A549 (cell line): ENCODE results near the gene GPD2.

Experiments used
- CBX8 ChIP-seq: fragments of 200-600 bp; sonication (generic); IDR thresholded peaks from 2 replicates; pipeline ENCODE4 v1.6.1; 2016
- CEBPB ChIP-seq, 2 experiments: fragments of >200 bp in 1 of 2; sonication (Bioruptor Twin) in 1 of 2; formaldehyde crosslinking in 1 of 2; IDR thresholded peaks; 2 replicates each; pipeline ENCODE4 v1.6.1; 2012 to 2016
- FOSB ChIP-seq: fragments of 250-450 bp; sonication (Bioruptor Pico); IDR thresholded peaks from 2 replicates; pipeline ENCODE4 v1.5.0; 2020; ENCODE audit warnings: mild to moderate bottlenecking, moderate library complexity
- GATA3 ChIP-seq: IDR thresholded peaks from 2 replicates; pipeline ENCODE4 v1.6.1; 2012; ENCODE audit warnings: borderline replicate concordance
- JUN ChIP-seq, 2 experiments: fragments of >200 bp; sonication (Bioruptor Twin); formaldehyde crosslinking; IDR thresholded peaks; 2 replicates in 1 of 2; 3 replicates in 1 of 2; pipeline ENCODE4 v1.6.1; 2016 to 2017
- JUNB ChIP-seq: fragments of >200 bp; sonication (Bioruptor Twin); formaldehyde crosslinking; IDR thresholded peaks from 2 replicates; pipeline ENCODE4 v1.6.1; 2016
- KDM5A ChIP-seq: fragments of 200-600 bp; sonication (generic); IDR thresholded peaks from 2 replicates; pipeline ENCODE4 v1.6.1; 2016; ENCODE audit warnings: antibody characterized with exemption, mild to moderate bottlenecking
- POLR2A ChIP-seq: IDR thresholded peaks from 2 replicates; pipeline ENCODE4 v1.6.1; 2012; ENCODE audit warnings: mild to moderate bottlenecking, low read length
- POLR2AphosphoS2 ChIP-seq: conservative IDR thresholded peaks from 2 replicates; pipeline ENCODE4 v1.6.1; 2012; ENCODE audit warnings: low read length, improper control_type of control experiment, inconsistent platforms
- RAD21 ChIP-seq, 2 experiments: fragments of >200 bp in 1 of 2; sonication (Bioruptor Twin) in 1 of 2; formaldehyde crosslinking in 1 of 2; IDR thresholded peaks in 1 of 2; conservative IDR thresholded peaks in 1 of 2; 2 replicates in 1 of 2; 3 replicates in 1 of 2; pipeline ENCODE4 v1.6.1; 2012 to 2018; ENCODE audit warnings: inconsistent platforms in 1 of 2
- RFX5 ChIP-seq: fragments of 450-650 bp; IDR thresholded peaks from 2 replicates; pipeline ENCODE4 v1.7.1; 2014; ENCODE audit warnings: antibody characterized with exemption, mild to moderate bottlenecking, moderate library complexity
- SREBF2 ChIP-seq: fragments of 450-650 bp; IDR thresholded peaks from 2 replicates; pipeline ENCODE4 v1.6.1; 2014; ENCODE audit warnings: mild to moderate bottlenecking, moderate library complexity
- TF ChIP-seq, protein P1 (sequence below): fragments of >200 bp; sonication (Bioruptor Twin); formaldehyde crosslinking; IDR thresholded peaks from 3 replicates; pipeline ENCODE4 v1.5.1; 2016

DNA sequence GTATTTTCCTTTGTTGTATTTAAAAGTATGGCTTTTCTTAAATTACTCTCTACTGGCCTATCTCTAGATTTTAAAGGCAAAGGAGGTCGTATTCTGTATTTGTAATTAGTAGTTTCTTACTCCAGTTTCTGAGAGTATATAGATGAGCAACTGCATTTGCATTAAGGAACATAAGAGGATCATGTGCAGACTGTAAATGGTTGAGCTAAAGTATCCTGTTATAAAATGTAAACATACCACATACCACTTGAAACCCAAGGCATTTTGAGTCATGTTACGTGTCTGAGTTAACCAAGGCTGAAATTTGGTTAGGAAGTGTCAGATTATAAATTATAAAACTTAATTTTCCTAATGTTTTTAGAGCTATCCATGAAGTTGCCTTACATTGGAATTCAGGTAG lies 76.3 kb downstream of the GPD2 start:
- TF ChIP-seq, protein P1, sequence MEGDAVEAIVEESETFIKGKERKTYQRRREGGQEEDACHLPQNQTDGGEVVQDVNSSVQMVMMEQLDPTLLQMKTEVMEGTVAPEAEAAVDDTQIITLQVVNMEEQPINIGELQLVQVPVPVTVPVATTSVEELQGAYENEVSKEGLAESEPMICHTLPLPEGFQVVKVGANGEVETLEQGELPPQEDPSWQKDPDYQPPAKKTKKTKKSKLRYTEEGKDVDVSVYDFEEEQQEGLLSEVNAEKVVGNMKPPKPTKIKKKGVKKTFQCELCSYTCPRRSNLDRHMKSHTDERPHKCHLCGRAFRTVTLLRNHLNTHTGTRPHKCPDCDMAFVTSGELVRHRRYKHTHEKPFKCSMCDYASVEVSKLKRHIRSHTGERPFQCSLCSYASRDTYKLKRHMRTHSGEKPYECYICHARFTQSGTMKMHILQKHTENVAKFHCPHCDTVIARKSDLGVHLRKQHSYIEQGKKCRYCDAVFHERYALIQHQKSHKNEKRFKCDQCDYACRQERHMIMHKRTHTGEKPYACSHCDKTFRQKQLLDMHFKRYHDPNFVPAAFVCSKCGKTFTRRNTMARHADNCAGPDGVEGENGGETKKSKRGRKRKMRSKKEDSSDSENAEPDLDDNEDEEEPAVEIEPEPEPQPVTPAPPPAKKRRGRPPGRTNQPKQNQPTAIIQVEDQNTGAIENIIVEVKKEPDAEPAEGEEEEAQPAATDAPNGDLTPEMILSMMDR, result no peak
- no peak for TF ChIP-seq CEBPB (IDR thresholded peaks at IDR 0.05)
- TF ChIP-seq POLR2A, result no peak
- TF ChIP-seq RAD21 (conservative IDR thresholded peaks at IDR 0.05 in 1 of 2, IDR thresholded peaks at IDR 0.05 in 1 of 2), result no peak
- no peak for TF ChIP-seq POLR2AphosphoS2
- no peak for TF ChIP-seq JUNB
- TF ChIP-seq FOSB, result no peak
- TF ChIP-seq JUN (IDR thresholded peaks at IDR 0.05), result no peak
- no peak for TF ChIP-seq CBX8
- TF ChIP-seq RFX5, result no peak
- TF ChIP-seq KDM5A, result no peak
- no peak for TF ChIP-seq GATA3
- TF ChIP-seq SREBF2, result no peak
